Esophagus squamous epithelium (tissue), 4 donors: Measurements from ENCODE around the gene PAPOLG.

Source experiments
- CTCF ChIP-seq, 6 experiments: fragments of 450-650 bp in 4 of 6; fragments of 200-600 bp in 2 of 6; sonication (generic) in 2 of 6; IDR thresholded peaks; one replicate each; pipeline ENCODE4 v1.5.1; 2016 to 2019; ENCODE audit warnings: antibody characterized with exemption in 6 of 6, mild to moderate bottlenecking in 4 of 6, moderate library complexity in 4 of 6
- POLR2A ChIP-seq, 4 donors: fragments of 450-650 bp; IDR thresholded peaks; one replicate each; pipeline ENCODE4 v1.6.1; 2017; ENCODE audit warnings: antibody characterized with exemption in 4 of 4, mild to moderate bottlenecking in 4 of 4, moderate library complexity in 3 of 4

GRCh38 chr2:60804473-60804872 is 48.4 kb downstream of the PAPOLG start:
- TF ChIP-seq CTCF (IDR thresholded peaks at IDR 0.05) (no peak), POLR2A (IDR thresholded peaks at IDR 0.05) (no peak)
